ENCODE measurements around the gene PTTG1IP. TPM values are rescaled to one million over a fixed set of nuclear protein-coding genes. Genes with fewer than 3 reads are reported as not detected.
A peak's percentile ranks its signal among the peaks of the same experiment; 100 is the strongest.

PTTG1IP gene
- total and polyA plus RNA-seq, 10 of the 15 experiments (the other 5 are each of a cell fraction or from before 2014, with no cell fraction given), result 2.4 to 56.4 (median 44.4) TPM

DNA sequence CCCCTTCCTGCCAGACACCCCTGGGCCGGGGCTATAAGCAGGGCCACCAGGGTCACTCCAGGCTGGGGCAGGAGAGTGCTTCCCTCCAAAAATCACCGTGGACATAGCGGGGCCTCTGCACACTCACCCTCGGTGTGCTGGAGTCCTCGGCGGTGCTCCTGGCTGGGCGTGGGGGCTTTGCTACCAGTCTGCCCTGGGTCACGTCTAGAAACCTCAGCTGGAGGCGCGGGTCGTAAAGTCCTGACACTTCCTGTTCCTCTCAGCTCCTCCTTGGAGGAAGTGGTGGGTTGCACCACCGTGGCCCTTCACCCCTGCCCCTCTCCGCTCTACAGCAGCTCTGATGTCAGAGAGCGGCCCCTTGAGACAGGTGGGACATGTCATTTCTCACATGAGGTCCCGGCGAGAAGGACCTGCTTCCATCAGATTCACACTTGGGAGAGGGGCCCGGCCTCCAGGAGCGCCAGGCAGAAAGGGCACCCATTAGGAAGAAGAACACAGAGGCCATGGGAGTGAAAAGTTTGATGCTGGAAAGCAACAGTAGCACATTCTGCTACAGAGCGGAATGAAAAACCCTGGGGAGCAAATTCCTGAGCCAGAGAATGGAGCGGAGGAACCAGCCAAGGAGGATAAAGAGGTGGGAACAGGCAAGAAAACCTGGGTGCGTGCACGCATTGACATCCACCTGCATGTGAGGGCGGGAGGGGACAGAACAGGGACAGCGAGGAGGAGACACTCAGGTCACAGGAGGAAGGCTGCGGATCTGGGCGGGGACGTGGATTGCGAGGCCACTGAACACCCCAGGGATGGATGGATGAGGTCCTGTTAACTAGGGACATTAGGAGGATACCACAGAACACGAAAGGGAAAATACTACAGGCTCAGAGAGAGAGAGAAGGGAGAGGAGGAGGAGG is 47.5 kb upstream of the PTTG1IP start, which contains the start of gene ITGB2 (continued):
- TF ChIP-seq, protein P1, sequence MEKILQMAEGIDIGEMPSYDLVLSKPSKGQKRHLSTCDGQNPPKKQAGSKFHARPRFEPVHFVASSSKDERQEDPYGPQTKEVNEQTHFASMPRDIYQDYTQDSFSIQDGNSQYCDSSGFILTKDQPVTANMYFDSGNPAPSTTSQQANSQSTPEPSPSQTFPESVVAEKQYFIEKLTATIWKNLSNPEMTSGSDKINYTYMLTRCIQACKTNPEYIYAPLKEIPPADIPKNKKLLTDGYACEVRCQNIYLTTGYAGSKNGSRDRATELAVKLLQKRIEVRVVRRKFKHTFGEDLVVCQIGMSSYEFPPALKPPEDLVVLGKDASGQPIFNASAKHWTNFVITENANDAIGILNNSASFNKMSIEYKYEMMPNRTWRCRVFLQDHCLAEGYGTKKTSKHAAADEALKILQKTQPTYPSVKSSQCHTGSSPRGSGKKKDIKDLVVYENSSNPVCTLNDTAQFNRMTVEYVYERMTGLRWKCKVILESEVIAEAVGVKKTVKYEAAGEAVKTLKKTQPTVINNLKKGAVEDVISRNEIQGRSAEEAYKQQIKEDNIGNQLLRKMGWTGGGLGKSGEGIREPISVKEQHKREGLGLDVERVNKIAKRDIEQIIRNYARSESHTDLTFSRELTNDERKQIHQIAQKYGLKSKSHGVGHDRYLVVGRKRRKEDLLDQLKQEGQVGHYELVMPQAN (conservative IDR thresholded peaks at IDR 0.05), result 0 out of 2 replicates have a peak, but pooled peaks have one; percentile 60

DNA sequence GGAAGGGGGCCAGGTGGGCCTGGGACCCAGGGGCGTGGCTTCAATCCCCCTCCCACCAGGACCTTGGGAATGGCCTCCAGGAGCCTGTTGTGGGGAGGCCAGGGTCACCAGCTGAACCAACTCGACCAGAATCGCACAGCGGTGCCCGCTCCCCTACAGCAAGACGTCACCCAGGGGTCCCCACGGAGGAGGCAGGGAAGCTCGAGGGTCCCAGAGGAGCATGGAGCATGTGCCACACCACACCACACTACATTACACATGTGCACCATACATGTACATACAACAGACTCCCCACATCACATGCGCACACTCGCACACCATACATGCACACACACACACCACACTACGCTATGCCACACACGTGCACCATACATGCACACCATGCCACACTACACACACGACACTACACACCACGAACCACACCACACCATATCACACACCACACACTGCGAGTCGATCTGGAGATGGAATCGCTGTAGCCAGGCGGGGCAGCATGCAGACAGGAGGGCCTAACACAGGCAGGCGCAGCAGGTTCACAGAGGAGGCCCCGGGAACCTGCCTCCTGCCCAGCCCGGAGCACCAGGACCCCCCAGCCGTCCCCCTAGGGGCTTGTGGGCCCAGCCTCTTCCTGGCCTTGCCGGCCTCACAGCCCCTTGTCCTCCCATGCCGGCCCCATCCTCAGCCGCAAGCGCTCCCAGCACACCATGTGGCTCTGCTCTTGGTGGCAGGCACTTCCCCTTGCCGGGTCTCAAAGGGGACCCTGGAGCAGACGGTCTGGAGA is 46.6 kb upstream of the PTTG1IP start:
- H4K20me1 ChIP-seq (ENCODE audit: control insufficient read depth, insufficient read depth), result no peaks in the 10 kb centered on the region
- CTCF ChIA-PET, result interaction anchor here (1.0 to 2.7 kb wide), 7 partner anchors 10 to 220 kb away, joined by 3 to 21 read pairs (median 3); partner anchors contain the start of gene PTTG1IP
- DNase-seq (ENCODE audit: low read depth, low spot score), result no peak
- FAIRE-seq, result no peak
- intact Hi-C loops (cut with micrococcal nuclease; ENCODE audit: unreplicated experiment) (no loop called here), in situ Hi-C loops (cut with MboI) (no loop called here)
- under 1% methylated on average over 27 of the region's 28 CpGs for WGBS (ENCODE audit: insufficient coverage, insufficient replicate concordance, low lambda C conversion rate, missing lambda C conversion rate)
- peaks cover 0 to 7% of the 10 kb centered on the region in 2 experiments; a peak in 3 of 4 replicates for H3K36me3 ChIP-seq (ENCODE audit: control insufficient read depth in 2 of 2, insufficient read depth in 2 of 2, low read length in 1 of 2)
- POLR2A ChIA-PET, result interaction anchor here (1.5 to 3.4 kb wide), 2 partner anchors 10 to 119 kb away, joined by 3 to 33 read pairs; partner anchors contain the start of gene UBE2G2
- H2AFZ ChIP-seq (ENCODE audit: control insufficient read depth, low read depth, low read length), result peak overlapping the region; percentile 37
- peak; percentile 54 for ATAC-seq
- peak overlapping the region; percentile 94 for H3K4me2 ChIP-seq (ENCODE audit: control insufficient read depth, insufficient read depth)
- H3K79me2 ChIP-seq (ENCODE audit: control insufficient read depth, insufficient read depth, low read length), result peaks cover 33% of the 10 kb centered on the region
- no peaks in the 10 kb centered on the region for H3K27me3 ChIP-seq (replicated peaks in 1 of 2; ENCODE audit: control insufficient read depth in 2 of 2, insufficient read depth in 2 of 2, low read length in 1 of 2)
- H3K9ac ChIP-seq (ENCODE audit: control insufficient read depth, insufficient read depth, low read length), result peak overlapping the region; percentile 86
- peak overlapping the region; percentile 76 for H3K4me3 ChIP-seq
- H3K27ac ChIP-seq (ENCODE audit: control insufficient read depth, insufficient read depth), result peak overlapping the region; percentile 78
- no peaks in the 10 kb centered on the region for H3K9me3 ChIP-seq (replicated peaks; ENCODE audit: control insufficient read depth, insufficient read depth, low read length)
- H3K4me1 ChIP-seq (ENCODE audit: control insufficient read depth, insufficient read depth, low read length), result peaks cover 10% of the 10 kb centered on the region; the same call in 1 of the 2 replicates
- TSS peak; percentile 60 for BruUV-seq (replicated peaks)
- SMC1A ChIA-PET (ENCODE audit: uncharacterized antibody, unreplicated experiment), result interaction anchor here (0.8 to 4.1 kb wide), 7 partner anchors 11 to 45 kb away, joined by 3 to 15 read pairs (median 4); no protein-coding TSS in a partner anchor
- RAD21 ChIA-PET (ENCODE audit: unreplicated experiment), result interaction anchor here (0.9 to 1.5 kb wide), 6 partner anchors 8 to 126 kb away, joined by 4 to 15 read pairs (median 5); no protein-coding TSS in a partner anchor
- TF ChIP-seq, protein P2, sequence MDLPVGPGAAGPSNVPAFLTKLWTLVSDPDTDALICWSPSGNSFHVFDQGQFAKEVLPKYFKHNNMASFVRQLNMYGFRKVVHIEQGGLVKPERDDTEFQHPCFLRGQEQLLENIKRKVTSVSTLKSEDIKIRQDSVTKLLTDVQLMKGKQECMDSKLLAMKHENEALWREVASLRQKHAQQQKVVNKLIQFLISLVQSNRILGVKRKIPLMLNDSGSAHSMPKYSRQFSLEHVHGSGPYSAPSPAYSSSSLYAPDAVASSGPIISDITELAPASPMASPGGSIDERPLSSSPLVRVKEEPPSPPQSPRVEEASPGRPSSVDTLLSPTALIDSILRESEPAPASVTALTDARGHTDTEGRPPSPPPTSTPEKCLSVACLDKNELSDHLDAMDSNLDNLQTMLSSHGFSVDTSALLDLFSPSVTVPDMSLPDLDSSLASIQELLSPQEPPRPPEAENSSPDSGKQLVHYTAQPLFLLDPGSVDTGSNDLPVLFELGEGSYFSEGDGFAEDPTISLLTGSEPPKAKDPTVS (IDR thresholded peaks at IDR 0.05; ENCODE audit: low read depth, low read length), result no peak
- TF ChIP-seq HDGF (IDR thresholded peaks at IDR 0.05) (peak; percentile 99), CBFB (IDR thresholded peaks at IDR 0.05; ENCODE audit: low read depth) (no peak), RAD51 (IDR thresholded peaks at IDR 0.05) (no peak), JUNB (IDR thresholded peaks at IDR 0.05) (no peak), ESRRA (IDR thresholded peaks at IDR 0.05; ENCODE audit: low read length) (no peak), NFYA (IDR thresholded peaks at IDR 0.05; ENCODE audit: borderline replicate concordance, low read depth, low read length) (no peak), POLR2AphosphoS2 (IDR thresholded peaks at IDR 0.05; ENCODE audit: low read depth, low read length) (no peak), RAD21 (IDR thresholded peaks at IDR 0.05; ENCODE audit: insufficient read depth, low read depth, low read length) (no peak), MXI1 (IDR thresholded peaks at IDR 0.05; ENCODE audit: low read depth, low read length) (no peak), FOS (IDR thresholded peaks at IDR 0.05; ENCODE audit: borderline replicate concordance, extremely low read depth, insufficient read length) (no peak)
- TF ChIP-seq, protein P3, sequence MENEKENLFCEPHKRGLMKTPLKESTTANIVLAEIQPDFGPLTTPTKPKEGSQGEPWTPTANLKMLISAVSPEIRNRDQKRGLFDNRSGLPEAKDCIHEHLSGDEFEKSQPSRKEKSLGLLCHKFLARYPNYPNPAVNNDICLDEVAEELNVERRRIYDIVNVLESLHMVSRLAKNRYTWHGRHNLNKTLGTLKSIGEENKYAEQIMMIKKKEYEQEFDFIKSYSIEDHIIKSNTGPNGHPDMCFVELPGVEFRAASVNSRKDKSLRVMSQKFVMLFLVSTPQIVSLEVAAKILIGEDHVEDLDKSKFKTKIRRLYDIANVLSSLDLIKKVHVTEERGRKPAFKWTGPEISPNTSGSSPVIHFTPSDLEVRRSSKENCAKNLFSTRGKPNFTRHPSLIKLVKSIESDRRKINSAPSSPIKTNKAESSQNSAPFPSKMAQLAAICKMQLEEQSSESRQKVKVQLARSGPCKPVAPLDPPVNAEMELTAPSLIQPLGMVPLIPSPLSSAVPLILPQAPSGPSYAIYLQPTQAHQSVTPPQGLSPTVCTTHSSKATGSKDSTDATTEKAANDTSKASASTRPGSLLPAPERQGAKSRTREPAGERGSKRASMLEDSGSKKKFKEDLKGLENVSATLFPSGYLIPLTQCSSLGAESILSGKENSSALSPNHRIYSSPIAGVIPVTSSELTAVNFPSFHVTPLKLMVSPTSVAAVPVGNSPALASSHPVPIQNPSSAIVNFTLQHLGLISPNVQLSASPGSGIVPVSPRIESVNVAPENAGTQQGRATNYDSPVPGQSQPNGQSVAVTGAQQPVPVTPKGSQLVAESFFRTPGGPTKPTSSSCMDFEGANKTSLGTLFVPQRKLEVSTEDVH (IDR thresholded peaks at IDR 0.05; ENCODE audit: low read depth, partially characterized antibody), result no peak
